Fibroblast of skin of back (primary cell): ENCODE measurements around the gene RAB33A. TPM values are rescaled to one million over a fixed set of nuclear protein-coding genes. Genes with fewer than 3 reads are reported as not detected.

Experiments used
- DNase-seq: peaks from one replicate; pipeline ENCODE4 v3.0.0-alpha.2; 2013
- polyA plus RNA-seq, 2 experiments: library from polyadenylated mRNA; unstranded; fragments of 120-200 nt; gene quantifications; one replicate each; pipeline ENCODE4 v1.2.1, GENCODE V29; 2013; ENCODE audit not compliant: insufficient read length in 2 of 2

RAB33A gene
- polyA plus RNA-seq (2013, experiment 1 of 2; ENCODE audit: insufficient read length), result 2.0 TPM
- polyA plus RNA-seq (2013, experiment 2 of 2; ENCODE audit: insufficient read length), result 1.5 TPM

GRCh38 chrX:130171446-130172126 is at the start of gene RAB33A:
Gene RAB33A, plus strand, starts transcription at chrX:130171962. Its CDS starts 101 bp downstream, at chrX:130172063.
- DNase-seq, result peak; percentile 17

GRCh38 chrX:130124577-130124976 is 47.2 kb upstream of the RAB33A start:
- no peak for DNase-seq

- no peak for DNase-seq
These were observed 46.5 kb upstream of the RAB33A start for GRCh38 chrX:130125091-130125874.

GRCh38 chrX:130130990-130131389 is 40.8 kb upstream of the RAB33A start:
- no peak for DNase-seq

- no peak for DNase-seq
These were observed 35.3 kb upstream of the RAB33A start for GRCh38 chrX:130136496-130136895.

- DNase-seq, result no peak
These were observed 34.8 kb upstream of the RAB33A start for GRCh38 chrX:130136961-130137360.

GRCh38 chrX:130139474-130140201 is 32.1 kb upstream of the RAB33A start:
- DNase-seq, result no peak

GRCh38 chrX:130144509-130144908 is 27.3 kb upstream of the RAB33A start:
- no peak for DNase-seq

- DNase-seq, result peak; percentile 21
These were observed 26.6 kb upstream of the RAB33A start for GRCh38 chrX:130145123-130145522.

GRCh38 chrX:130147631-130148030 is 24.1 kb upstream of the RAB33A start:
- no peak for DNase-seq

GRCh38 chrX:130155564-130155963 is 16.2 kb upstream of the RAB33A start:
- DNase-seq, result no peak

GRCh38 chrX:130158311-130158710 is 13.5 kb upstream of the RAB33A start:
- no peak for DNase-seq

- DNase-seq, result no peak
These were observed 12.0 kb upstream of the RAB33A start for GRCh38 chrX:130159776-130160175.

GRCh38 chrX:130162094-130162735 is 9.5 kb upstream of the RAB33A start:
- no peak for DNase-seq

- DNase-seq, result no peak
These were observed 8.4 kb upstream of the RAB33A start for GRCh38 chrX:130163398-130163797.

GRCh38 chrX:130165181-130165702 is 6.5 kb upstream of the RAB33A start:
- no peak for DNase-seq

GRCh38 chrX:130165703-130166502 is 5.9 kb upstream of the RAB33A start, which contains the start of gene AIFM1:
Gene AIFM1, minus strand, starts transcription at chrX:130165841. Its CDS starts 185 bp downstream, at chrX:130165656.
- DNase-seq, result peak; percentile 93

- DNase-seq, result no peak
These were observed 5.3 kb upstream of the RAB33A start for GRCh38 chrX:130166503-130166777.

GRCh38 chrX:130167040-130167439 is 4.7 kb upstream of the RAB33A start:
- DNase-seq, result no peak

- DNase-seq, result peak; percentile 14
These were observed 863 bp upstream of the RAB33A start for GRCh38 chrX:130170752-130171445.
